Progenitor cell of endocrine pancreas (in vitro differentiated cells): ENCODE results near the gene ADH5. TPM values are rescaled to one million over a fixed set of nuclear protein-coding genes. Genes with fewer than 3 reads are reported as not detected.
A peak's percentile ranks its signal among the peaks of the same experiment; 100 is the strongest.
"Not testable (repeated sequence)": the region's sequence is repeated elsewhere in the genome, so short reads cannot be mapped to it uniquely, and the experiment has no call there.

Experiments used
- DNase-seq: peaks from one replicate; pipeline ENCODE4 v3.0.0; 2021; ENCODE audit warnings: low spot score; ENCODE audit not compliant: unreplicated experiment
- H3K27ac Mint-ChIP-seq: 2 replicates; pipeline ENCODE4 v1.8.0; 2021; ENCODE audit warnings: mild to moderate bottlenecking, moderate library complexity, mixed read lengths
- H3K27me3 Mint-ChIP-seq: 2 replicates; pipeline ENCODE4 v1.8.0; 2021; ENCODE audit warnings: mixed read lengths
- H3K36me3 Mint-ChIP-seq: 2 replicates; pipeline ENCODE4 v1.8.0; 2022; ENCODE audit warnings: mixed read lengths; ENCODE audit not compliant: insufficient read depth
- H3K4me1 Mint-ChIP-seq: 2 replicates; pipeline ENCODE4 v1.8.0; 2021; ENCODE audit warnings: low read depth, mixed read lengths
- H3K4me3 Mint-ChIP-seq: 2 replicates; pipeline ENCODE4 v1.8.0; 2021; ENCODE audit warnings: low read depth, mild to moderate bottlenecking, moderate library complexity, mixed read lengths
- H3K9me3 Mint-ChIP-seq: 2 replicates; pipeline ENCODE4 v1.8.0; 2021; ENCODE audit warnings: low read depth, mixed read lengths
- CTCF ChIP-seq: fragments of 200-600 bp; sonication (generic); IDR thresholded peaks from one replicate; pipeline ENCODE4 v1.5.0; 2021; ENCODE audit warnings: antibody characterized with exemption, mild to moderate bottlenecking; ENCODE audit not compliant: unreplicated experiment
- total RNA-seq: library from RNA; stranded (reverse); gene quantifications from 2 replicates; pipeline ENCODE4 v1.2.1, GENCODE V29; 2021

The ADH5 gene
- total RNA-seq, 1 donor from 2014 or later: 213 TPM

DNA sequence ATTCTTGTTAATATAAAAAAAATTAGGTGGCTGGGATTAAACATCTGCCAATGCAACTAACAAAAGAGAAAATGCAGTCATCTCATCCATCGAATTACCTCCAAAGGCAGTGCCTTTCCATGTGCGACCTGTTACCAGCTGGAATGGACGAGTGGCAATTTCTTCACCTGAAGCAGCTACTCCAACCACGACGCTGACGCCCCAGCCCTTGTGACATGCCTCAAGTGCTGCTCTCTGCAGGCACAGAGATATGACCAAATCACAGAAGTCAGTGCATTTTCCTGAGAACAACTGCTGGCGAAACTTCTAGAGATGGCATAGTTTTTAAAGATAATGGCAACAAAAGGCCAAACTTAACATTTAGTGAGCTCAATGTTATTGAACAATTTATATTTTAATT lies 13.8 kb downstream of the ADH5 start:
- H3K9me3 Mint-ChIP-seq: no peaks in the 10 kb centered on the region
- H3K27ac Mint-ChIP-seq: no peak overlapping the region
- H3K36me3 Mint-ChIP-seq: peaks cover 43% of the 10 kb centered on the region
- no peak overlapping the region for H3K4me3 Mint-ChIP-seq
- H3K27me3 Mint-ChIP-seq: no peaks in the 10 kb centered on the region
- peaks cover 2% of the 10 kb centered on the region for H3K4me1 Mint-ChIP-seq
- no peak for DNase-seq
- TF ChIP-seq CTCF: no peak

DNA sequence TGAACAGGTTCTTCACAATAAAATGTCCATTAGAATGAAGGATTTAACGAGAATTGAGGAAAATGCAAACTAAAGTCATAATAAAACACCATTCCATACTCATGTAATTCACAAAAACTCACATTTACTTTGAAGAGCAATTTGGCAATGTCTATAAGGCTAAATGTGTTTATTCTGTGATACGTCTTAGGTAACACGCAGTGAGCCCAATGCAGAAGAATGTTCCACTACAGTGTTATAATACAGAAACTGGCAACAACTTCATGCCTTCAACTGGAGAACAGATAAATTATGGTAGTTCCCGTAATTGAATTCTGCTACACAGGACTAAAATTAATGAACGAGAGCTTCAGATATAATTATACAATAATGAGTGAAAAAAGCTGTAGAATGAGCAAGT lies 17.4 kb downstream of the ADH5 start:
- H3K36me3 Mint-ChIP-seq: peaks cover 41% of the 10 kb centered on the region
- H3K4me1 Mint-ChIP-seq: peaks cover 5% of the 10 kb centered on the region
- no peaks in the 10 kb centered on the region for H3K27me3 Mint-ChIP-seq

GRCh38 chr4:99067617-99068016 lies 21.0 kb downstream of the ADH5 start:
- peaks cover 38% of the 10 kb centered on the region for H3K36me3 Mint-ChIP-seq
- no peak for DNase-seq
- H3K4me1 Mint-ChIP-seq: peaks cover 5% of the 10 kb centered on the region
- H3K9me3 Mint-ChIP-seq: no peaks in the 10 kb centered on the region
- H3K4me3 Mint-ChIP-seq: no peak overlapping the region
- no peaks in the 10 kb centered on the region for H3K27me3 Mint-ChIP-seq
- no peak overlapping the region for H3K27ac Mint-ChIP-seq
- TF ChIP-seq CTCF: no peak

More for the DNA sequence above, 17.4 kb downstream of the ADH5 start:
- DNase-seq: no peak
- no peaks in the 10 kb centered on the region for H3K9me3 Mint-ChIP-seq
- no peak for TF ChIP-seq CTCF
- peak overlapping the region; percentile 56 for H3K27ac Mint-ChIP-seq
- H3K4me3 Mint-ChIP-seq: no peak overlapping the region

- DNase-seq, H3K4me3 Mint-ChIP-seq: not testable (repeated sequence)
- peaks cover 32% of the 10 kb centered on the region for H3K36me3 Mint-ChIP-seq
Measured at GRCh38 chr4:99065521-99065920, 23.1 kb downstream of the ADH5 start.

GRCh38 chr4:99062120-99062519 lies 26.5 kb downstream of the ADH5 start:
- no peak for DNase-seq
- Mint-ChIP-seq H3K4me3 (no peak overlapping the region), H3K27ac (no peak overlapping the region), H3K4me1 (peaks cover 2% of the 10 kb centered on the region), H3K27me3 (no peaks in the 10 kb centered on the region), H3K9me3 (no peaks in the 10 kb centered on the region), H3K36me3 (peaks cover 34% of the 10 kb centered on the region)
- TF ChIP-seq CTCF: no peak

More at GRCh38 chr4:99065521-99065920, 23.1 kb downstream of the ADH5 start:
- H3K27ac Mint-ChIP-seq, H3K9me3 Mint-ChIP-seq, H3K4me1 Mint-ChIP-seq, H3K27me3 Mint-ChIP-seq: not testable (repeated sequence)

DNA sequence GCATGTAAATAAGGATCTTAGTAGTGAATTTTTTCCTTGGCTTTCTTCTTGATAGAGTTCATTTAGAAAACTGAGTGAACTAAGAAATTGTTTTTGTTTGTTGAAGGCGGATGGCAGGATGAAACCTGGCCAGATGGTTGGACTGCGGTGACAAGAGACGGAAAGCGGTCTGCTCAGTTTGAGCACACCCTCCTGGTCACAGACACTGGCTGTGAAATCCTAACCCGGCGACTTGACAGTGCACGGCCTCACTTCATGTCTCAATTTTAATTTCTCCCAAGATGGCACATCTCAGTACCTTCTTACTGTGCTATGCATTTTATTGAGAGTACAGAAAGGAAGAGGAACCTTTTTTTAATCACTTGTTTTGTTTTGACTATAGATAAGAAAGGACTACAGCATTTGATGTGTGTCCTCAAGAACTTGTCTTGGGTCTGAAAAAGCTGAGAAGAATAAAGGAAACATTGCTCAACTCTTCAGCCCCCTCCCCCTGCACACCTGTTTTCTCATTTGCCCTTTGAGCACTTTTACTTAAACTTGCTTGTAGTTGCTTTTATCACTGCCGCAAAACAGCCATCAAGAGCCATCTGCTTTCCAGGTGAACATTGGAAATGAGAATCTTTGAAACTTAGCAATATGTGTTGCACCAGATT lies 27.4 kb downstream of the ADH5 start:
- Mint-ChIP-seq H3K27ac (no peak overlapping the region), H3K9me3 (no peaks in the 10 kb centered on the region)
- TF ChIP-seq CTCF: no peak

More for the DNA sequence above, 27.4 kb downstream of the ADH5 start:
- peaks cover 2% of the 10 kb centered on the region for H3K4me1 Mint-ChIP-seq
- peaks cover 33% of the 10 kb centered on the region for H3K36me3 Mint-ChIP-seq
- DNase-seq: no peak
- no peaks in the 10 kb centered on the region for H3K27me3 Mint-ChIP-seq
- H3K4me3 Mint-ChIP-seq: no peak overlapping the region
